ENCODE measurements around the gene RGS2. TPM values are rescaled to one million over a fixed set of nuclear protein-coding genes. Genes with fewer than 3 reads are reported as not detected.

RGS2 gene
- total and polyA plus RNA-seq, 2 of the 4 experiments (the other 2 are of a cell fraction): 13.5 to 19.7 TPM

GRCh38 chr1:192811006-192811405 lies 2.2 kb downstream of the RGS2 start:
- BruUV-seq (replicated peaks): no TSS peak
- Histone ChIP-seq H3K4me1 (ENCODE audit: control insufficient read depth, insufficient read depth, low read length) (peaks cover 4% of the 10 kb centered on the region), H3K4me2 (ENCODE audit: low read depth, low read length) (peak overlapping the region; percentile 69), H2AK9ac (replicated peaks; ENCODE audit: low read depth, low read length, poor library complexity) (no peak overlapping the region), H2BK120ac (ENCODE audit: low read depth, low read length) (no peak overlapping the region), H3K36me3 (ENCODE audit: control insufficient read depth, insufficient read depth, low read length) (peaks cover 11% of the 10 kb centered on the region), H3K9ac (ENCODE audit: low read depth, low read length) (no peak overlapping the region), H2BK15ac (ENCODE audit: low read depth, low read length) (no peak overlapping the region), H4K5ac (ENCODE audit: low read depth, low read length) (no peak overlapping the region), H3K9me3 (ENCODE audit: control insufficient read depth, insufficient read depth, low read length) (no peaks in the 10 kb centered on the region), H3K56ac (ENCODE audit: extremely low read depth, insufficient read depth, low read length) (no peak overlapping the region), H3K14ac (replicated peaks; ENCODE audit: low read depth, low read length) (no peak overlapping the region), H3K27ac (ENCODE audit: insufficient read depth, low read length) (no peak overlapping the region), H2AFZ (replicated peaks; ENCODE audit: low read length, poor library complexity) (no peak overlapping the region), H3K4ac (ENCODE audit: low read depth, low read length) (no peak overlapping the region), H3K18ac (ENCODE audit: low read depth, low read length) (no peak overlapping the region), H3K79me1 (ENCODE audit: low read depth in 1 of 2, low read length in 2 of 2) (peaks cover 9 to 17% of the 10 kb centered on the region in 2 experiments; a peak in 3 of 4 replicates), H3K4me3 (ENCODE audit: insufficient read depth, low read depth, low read length) (peak overlapping the region; percentile 15), H4K91ac (ENCODE audit: insufficient read depth, low read depth, low read length) (no peak overlapping the region), H2BK5ac (ENCODE audit: low read depth, low read length, poor library complexity, severe bottlenecking) (no peak overlapping the region), H3K23ac (ENCODE audit: low read depth, low read length) (peak overlapping the region; percentile 32; the same call in 1 of the 2 replicates), H4K8ac (ENCODE audit: low read depth in 2 of 2, low read length in 2 of 2) (no peak overlapping the region), H4K20me1 (ENCODE audit: insufficient read depth, low read length) (peaks cover 13% of the 10 kb centered on the region; the same call in 1 of the 2 replicates), H3K27me3 (ENCODE audit: control insufficient read depth, insufficient read depth, low read length) (no peaks in the 10 kb centered on the region), H2AK5ac (ENCODE audit: low read depth, low read length) (no peak overlapping the region), H2BK20ac (ENCODE audit: low read depth, low read length) (no peak overlapping the region), H3K9me1 (ENCODE audit: insufficient read depth, low read length) (peaks cover 3% of the 10 kb centered on the region; the same call in 1 of the 2 replicates)
- no peak for DNase-seq
- WGBS, 2 experiments (ENCODE audit: extremely low coverage in 2 of 2, insufficient read length in 1 of 2): no CpG with 5 or more reads among the region's 3 CpGs
- ATAC-seq (ENCODE audit: low read depth): no peak
- in situ Hi-C loops (cut with MboI; ENCODE audit: low sequenced_read_pairs): loop anchor here (5.0 kb wide), 1 partner anchor 211 kb away; no protein-coding TSS in a partner anchor
- dilution Hi-C loops (cut with HindIII; ENCODE audit: low sequenced_read_pairs, unreplicated experiment): loop anchor here (25.0 kb wide), 1 partner anchor 201 kb away; no protein-coding TSS in a partner anchor
- intact Hi-C loops (cut with micrococcal nuclease): loop anchor here (2.0 kb wide), 1 partner anchor 336 kb away; no protein-coding TSS in a partner anchor
- ChIA-PET POLR2A (ENCODE audit: unreplicated experiment) (interaction anchor here (0.6 kb wide), 1 partner anchor 193 kb away, joined by 3 read pairs; no protein-coding TSS in a partner anchor), CTCF (interaction anchor here (0.6 to 1.8 kb wide), 5 partner anchors 38 to 333 kb away, joined by 3 to 8 read pairs (median 4); no protein-coding TSS in a partner anchor)
- TF ChIP-seq MXI1 (IDR thresholded peaks at IDR 0.05; ENCODE audit: borderline replicate concordance, low read depth, low read length): no peak
